CD8-positive, alpha-beta memory T cell (primary cell): Measurements from ENCODE around the gene EIF4A3. TPM values are rescaled to one million over a fixed set of nuclear protein-coding genes. Genes with fewer than 3 reads are reported as not detected.

Experiments
- CTCF ChIA-PET: fragments of 350-600 bp; sonication (Branson Sonifier 250); formaldehyde crosslinking; loops from one replicate; lab custom pipeline; 2021; ENCODE audit warnings: antibody characterized with exemption; lab: Charles Lee
- POLR2A ChIA-PET: fragments of 350-600 bp; sonication (Branson Sonifier 250); formaldehyde crosslinking; loops from one replicate; lab custom pipeline; 2021; ENCODE audit warnings: antibody characterized with exemption; lab: Charles Lee
- DNase-seq, 5 donors: peaks; one replicate each; pipeline versions ENCODE4 v3.0.0 to v3.0.0-alpha.2; 2020 to 2022; ENCODE audit warnings: mixed read lengths in 1 of 5
- H3K27ac ChIP-seq: one replicate; pipeline ENCODE4 v1.7.0; 2013; ENCODE audit warnings: low read depth, mild to moderate bottlenecking, low read length, moderate library complexity
- H3K27me3 ChIP-seq: 2 replicates; pipeline ENCODE4 v1.7.0; 2013; ENCODE audit warnings: low read length, mild to moderate bottlenecking; ENCODE audit not compliant: insufficient read depth, poor library complexity, severe bottlenecking
- H3K36me3 ChIP-seq: 2 replicates; pipeline ENCODE4 v1.7.0; 2013; ENCODE audit warnings: mild to moderate bottlenecking, low read length, moderate library complexity; ENCODE audit not compliant: insufficient read depth
- H3K4me1 ChIP-seq: 2 replicates; pipeline ENCODE4 v1.7.0; 2013; ENCODE audit warnings: mild to moderate bottlenecking, low read length, moderate library complexity; ENCODE audit not compliant: insufficient read depth
- H3K4me3 ChIP-seq: 2 replicates; pipeline ENCODE4 v1.7.0; 2013; ENCODE audit warnings: mild to moderate bottlenecking, low read length
- H3K9me3 ChIP-seq: 2 replicates; pipeline ENCODE4 v1.7.0; 2013; ENCODE audit warnings: mild to moderate bottlenecking, low read length
- H3K27ac Mint-ChIP-seq, 8 donors: one replicate each; pipeline ENCODE4 v1.8.0; 2020 to 2021; ENCODE audit warnings: mixed read lengths in 8 of 8, mild to moderate bottlenecking in 6 of 8, inconsistent platforms in 3 of 8, moderate library complexity in 3 of 8
- H3K27me3 Mint-ChIP-seq, 2 donors: one replicate each; pipeline ENCODE4 v1.8.0; 2020 to 2021; ENCODE audit warnings: mixed read lengths in 2 of 2, mild to moderate bottlenecking in 1 of 2, moderate library complexity in 1 of 2
- H3K36me3 Mint-ChIP-seq, 3 donors: one replicate each; pipeline ENCODE4 v1.8.0; 2020 to 2021; ENCODE audit warnings: mixed read lengths in 3 of 3, inconsistent platforms in 1 of 3, mild to moderate bottlenecking in 1 of 3
- H3K4me1 Mint-ChIP-seq, 3 donors: one replicate each; pipeline ENCODE4 v1.8.0; 2020 to 2021; ENCODE audit warnings: mixed read lengths in 3 of 3, inconsistent platforms in 1 of 3, mild to moderate bottlenecking in 1 of 3
- H3K4me3 Mint-ChIP-seq, 7 donors: one replicate each; pipeline ENCODE4 v1.8.0; 2020 to 2021; ENCODE audit warnings: mixed read lengths in 7 of 7, mild to moderate bottlenecking in 6 of 7, moderate library complexity in 4 of 7, inconsistent platforms in 2 of 7
- H3K9me3 Mint-ChIP-seq, 5 donors: one replicate each; pipeline ENCODE4 v1.8.0; 2020 to 2022; ENCODE audit warnings: mixed read lengths in 5 of 5, mild to moderate bottlenecking in 3 of 5, moderate library complexity in 2 of 5, inconsistent platforms in 1 of 5
- polyA plus RNA-seq: library from polyadenylated mRNA; unstranded; fragments of 300-500 nt; fragmentation: Illumina TruSeq; gene quantifications from one replicate; pipeline ENCODE4 v1.2.3, GENCODE V29; 2021
- total RNA-seq, 2 experiments: library from RNA; stranded (reverse); gene quantifications; one replicate each; pipeline ENCODE4 v1.2.3, GENCODE V29; 2021

The EIF4A3 gene
- total and polyA plus RNA-seq, 3 experiments from 2014 or later = 77.6 to 181 (median 174) TPM

DNA sequence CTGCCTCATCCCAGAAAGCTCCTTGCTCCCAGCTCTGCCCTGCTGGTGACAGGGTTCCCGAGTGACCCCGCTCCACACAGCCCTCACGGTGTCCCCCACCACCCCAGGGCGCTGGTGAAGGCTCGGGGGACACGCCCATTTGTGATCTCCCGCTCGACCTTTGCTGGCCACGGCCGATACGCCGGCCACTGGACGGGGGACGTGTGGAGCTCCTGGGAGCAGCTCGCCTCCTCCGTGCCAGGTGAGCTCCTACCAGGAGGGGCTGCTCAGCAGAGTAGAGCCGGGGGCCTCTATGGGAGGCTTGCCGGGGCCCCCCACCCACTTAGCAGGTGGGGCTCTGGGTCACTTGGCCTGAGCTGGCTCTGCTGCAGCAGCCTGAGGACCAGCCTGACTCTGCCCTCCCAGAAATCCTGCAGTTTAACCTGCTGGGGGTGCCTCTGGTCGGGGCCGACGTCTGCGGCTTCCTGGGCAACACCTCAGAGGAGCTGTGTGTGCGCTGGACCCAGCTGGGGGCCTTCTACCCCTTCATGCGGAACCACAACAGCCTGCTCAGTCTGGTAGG lies 34.4 kb downstream of the EIF4A3 start:
- ChIA-PET CTCF (no interaction called here), POLR2A (no interaction called here)
- Mint-ChIP-seq H3K27me3 (no peaks in the 10 kb centered on the region), H3K9me3 (peaks cover 0 to 3% (median 0%) of the 10 kb centered on the region in 5 donors), H3K4me1 (peaks cover 0 to 8% (median 0%) of the 10 kb centered on the region in 3 donors), H3K36me3 (peaks cover 0 to 5% (median 0%) of the 10 kb centered on the region in 3 donors), H3K4me3 (no peak overlapping the region), H3K27ac (no peak overlapping the region)
- Histone ChIP-seq H3K27ac (no peak overlapping the region), H3K4me1 (no peaks in the 10 kb centered on the region), H3K9me3 (no peaks in the 10 kb centered on the region), H3K36me3 (no peaks in the 10 kb centered on the region), H3K27me3 (no peaks in the 10 kb centered on the region), H3K4me3 (no peak overlapping the region)
- DNase-seq = no peak

DNA sequence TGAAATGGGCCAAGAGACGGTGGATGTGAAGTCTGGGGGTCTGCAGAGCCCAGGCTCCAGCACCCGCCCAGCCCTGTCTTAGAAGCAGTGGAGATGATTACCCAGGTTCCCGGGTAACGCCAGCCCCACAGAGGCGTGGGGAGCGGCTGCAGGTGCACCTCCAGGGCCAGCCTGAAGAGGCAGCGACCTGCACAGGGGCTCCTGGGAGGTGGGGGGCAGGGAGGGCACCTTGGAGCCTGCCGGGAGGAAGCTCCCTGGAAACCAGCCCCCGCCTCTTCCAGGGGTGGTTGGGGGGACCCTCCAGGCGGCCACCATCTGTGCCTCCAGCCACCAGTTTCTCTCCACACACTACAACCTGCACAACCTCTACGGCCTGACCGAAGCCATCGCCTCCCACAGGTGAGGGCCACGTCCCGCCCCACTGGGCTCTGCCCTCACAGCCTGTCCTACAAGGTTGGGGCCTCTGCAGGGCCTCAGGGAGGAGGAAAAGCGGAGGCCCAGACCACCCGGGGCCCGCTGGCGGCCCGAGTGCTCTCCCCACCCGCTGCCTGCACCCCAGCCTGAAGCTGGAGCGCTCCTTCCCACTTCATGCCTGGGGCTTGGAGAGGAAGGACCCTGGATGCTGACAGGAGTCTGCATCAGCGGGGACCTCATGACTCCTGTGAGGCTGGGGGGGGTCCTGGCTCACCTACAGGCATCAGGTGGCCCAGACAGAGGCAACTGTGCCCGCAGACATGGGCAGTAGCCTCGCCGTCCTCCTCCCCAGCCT lies 35.0 kb downstream of the EIF4A3 start:
- DNase-seq = no peak
- ChIA-PET CTCF (no interaction called here), POLR2A (no interaction called here)
- Histone ChIP-seq H3K4me3 (no peak overlapping the region), H3K27me3 (no peaks in the 10 kb centered on the region), H3K36me3 (no peaks in the 10 kb centered on the region), H3K4me1 (no peaks in the 10 kb centered on the region), H3K9me3 (no peaks in the 10 kb centered on the region), H3K27ac (no peak overlapping the region)
- H3K4me3 Mint-ChIP-seq = no peak overlapping the region
- peaks cover 0 to 5% (median 0%) of the 10 kb centered on the region in 3 donors for H3K36me3 Mint-ChIP-seq
- peaks cover 0 to 8% (median 0%) of the 10 kb centered on the region in 3 donors for H3K4me1 Mint-ChIP-seq
- peaks cover 0 to 3% (median 0%) of the 10 kb centered on the region in 5 donors for H3K9me3 Mint-ChIP-seq
- H3K27me3 Mint-ChIP-seq = no peaks in the 10 kb centered on the region
- H3K27ac Mint-ChIP-seq = peak overlapping the region in 1 of 8 donors; percentile 52

DNA sequence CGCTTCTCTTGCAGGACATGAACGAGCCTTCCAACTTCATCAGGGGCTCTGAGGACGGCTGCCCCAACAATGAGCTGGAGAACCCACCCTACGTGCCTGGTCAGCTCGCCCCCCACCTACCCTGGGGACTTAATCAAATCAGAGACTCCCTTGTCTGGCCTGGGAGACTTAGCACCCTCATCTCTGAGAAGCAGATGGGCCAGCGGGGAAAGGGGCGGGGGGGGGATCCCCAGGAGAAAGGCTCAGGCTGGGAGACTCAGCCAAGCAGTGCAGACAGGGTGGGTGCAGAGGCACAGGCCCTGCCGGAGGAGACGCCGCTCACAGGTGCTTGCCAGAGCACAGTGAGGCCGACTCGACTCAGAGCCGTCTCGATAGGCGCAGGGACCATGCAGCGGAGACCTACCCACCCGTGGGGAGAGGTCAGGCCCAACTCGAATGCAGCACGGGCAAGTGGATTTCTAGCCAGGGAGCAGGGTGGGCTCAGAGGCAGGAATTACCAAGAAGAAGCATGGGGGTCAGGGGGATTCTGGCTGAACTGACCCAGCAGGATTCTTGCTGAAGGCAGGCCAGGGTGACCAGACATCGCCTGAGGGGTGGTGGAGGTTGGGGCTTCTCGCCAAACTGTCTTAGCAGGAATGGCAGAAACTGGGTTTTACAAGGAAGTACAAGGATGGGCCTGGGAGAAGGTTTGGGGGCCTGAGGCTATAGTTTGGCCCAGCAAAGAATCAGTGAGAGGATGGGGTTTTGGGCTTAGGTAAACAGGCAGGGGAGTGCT lies 35.8 kb downstream of the EIF4A3 start:
- no peaks in the 10 kb centered on the region for H3K27me3 Mint-ChIP-seq
- ChIA-PET CTCF (interaction anchor here (2.7 kb wide), 1 partner anchor 10 kb away, joined by 13 read pairs; the partner anchor contains the start of gene GAA), POLR2A (no interaction called here)

DNA sequence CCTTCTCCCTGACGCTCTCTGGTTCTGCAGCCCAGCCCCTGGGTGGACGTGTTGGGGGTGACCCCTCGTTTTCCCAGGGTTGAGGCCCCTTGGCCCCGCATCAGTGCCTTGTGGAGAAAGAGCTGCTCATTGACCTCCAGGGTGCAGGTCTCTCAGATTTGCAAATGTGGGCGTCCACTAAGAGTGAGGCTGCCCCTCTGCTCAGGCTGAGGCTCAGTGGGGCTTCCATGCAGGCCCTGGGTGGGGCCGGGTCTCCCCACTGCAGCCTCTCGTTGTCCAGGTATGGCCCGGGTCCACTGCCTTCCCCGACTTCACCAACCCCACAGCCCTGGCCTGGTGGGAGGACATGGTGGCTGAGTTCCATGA lies 36.5 kb downstream of the EIF4A3 start:
- H3K27ac Mint-ChIP-seq = no peak overlapping the region
- POLR2A ChIA-PET = no interaction called here
- peaks cover 0 to 8% (median 0%) of the 10 kb centered on the region in 3 donors for H3K4me1 Mint-ChIP-seq

More for the DNA sequence above, 35.8 kb downstream of the EIF4A3 start:
- H3K4me1 ChIP-seq = no peaks in the 10 kb centered on the region
- no peak overlapping the region for H3K27ac ChIP-seq
- no peaks in the 10 kb centered on the region for H3K27me3 ChIP-seq
- no peaks in the 10 kb centered on the region for H3K9me3 ChIP-seq
- no peak for DNase-seq
- Mint-ChIP-seq H3K4me1 (peaks cover 0 to 8% (median 0%) of the 10 kb centered on the region in 3 donors), H3K9me3 (peaks cover 0 to 3% (median 0%) of the 10 kb centered on the region in 5 donors), H3K4me3 (no peak overlapping the region), H3K27ac (peak overlapping the region in 2 of 8 donors; percentile 52 to 95), H3K36me3 (peaks cover 0 to 7% (median under 1%) of the 10 kb centered on the region in 3 donors)
- no peak overlapping the region for H3K4me3 ChIP-seq
- no peaks in the 10 kb centered on the region for H3K36me3 ChIP-seq

DNA sequence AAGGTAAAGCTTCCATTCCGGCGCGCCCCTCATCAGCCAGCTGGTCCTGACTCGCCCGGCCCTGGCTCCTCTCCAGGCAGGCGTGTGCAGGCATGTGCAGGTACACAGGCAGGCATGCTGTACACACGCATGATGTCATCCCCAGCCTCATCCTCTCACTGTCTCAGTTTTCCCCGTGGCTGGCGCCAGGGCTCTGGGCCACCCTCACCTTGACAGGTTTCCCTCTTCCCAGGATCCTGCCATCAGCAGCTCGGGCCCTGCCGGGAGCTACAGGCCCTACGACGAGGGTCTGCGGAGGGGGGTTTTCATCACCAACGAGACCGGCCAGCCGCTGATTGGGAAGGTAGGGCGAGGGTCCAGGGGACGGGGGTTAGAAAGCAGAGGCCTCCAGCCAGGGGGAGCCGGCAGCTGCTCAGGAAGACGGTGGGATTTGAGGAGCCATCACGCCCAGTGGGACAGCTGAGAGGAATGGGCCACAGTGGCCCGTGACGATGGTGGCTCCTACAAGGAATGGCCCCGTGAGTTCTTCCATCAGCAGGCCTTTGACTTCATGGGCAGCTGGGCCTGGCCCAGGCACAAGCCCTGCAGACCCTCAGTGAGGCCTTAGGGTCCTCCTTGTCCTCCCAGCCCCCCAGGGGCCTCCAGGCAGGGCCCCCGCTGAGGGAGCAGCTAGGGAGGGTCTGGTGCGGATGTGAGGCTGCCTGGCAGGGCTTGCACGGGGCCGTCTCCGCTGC lies 37.0 kb downstream of the EIF4A3 start:
- Histone ChIP-seq H3K4me3 (no peak overlapping the region), H3K9me3 (no peaks in the 10 kb centered on the region), H3K27ac (no peak overlapping the region), H3K36me3 (no peaks in the 10 kb centered on the region), H3K27me3 (no peaks in the 10 kb centered on the region), H3K4me1 (no peaks in the 10 kb centered on the region)
- ChIA-PET CTCF (interaction anchor here (1.1 to 2.7 kb wide), 2 partner anchors 8 to 27 kb away, joined by 3 to 13 read pairs; partner anchors contain the start of gene GAA), POLR2A (no interaction called here)
- Mint-ChIP-seq H3K9me3 (no peaks in the 10 kb centered on the region), H3K27ac (no peak overlapping the region), H3K36me3 (peaks cover 0 to 13% (median 2%) of the 10 kb centered on the region in 3 donors), H3K4me1 (peaks cover 0 to 6% (median 0%) of the 10 kb centered on the region in 3 donors), H3K27me3 (no peaks in the 10 kb centered on the region), H3K4me3 (no peak overlapping the region)
- DNase-seq = no peak

More for the DNA sequence above, 36.5 kb downstream of the EIF4A3 start:
- Histone ChIP-seq H3K9me3 (no peaks in the 10 kb centered on the region), H3K27ac (no peak overlapping the region), H3K4me3 (no peak overlapping the region), H3K36me3 (no peaks in the 10 kb centered on the region), H3K4me1 (no peaks in the 10 kb centered on the region), H3K27me3 (no peaks in the 10 kb centered on the region)
- no peak for DNase-seq
- CTCF ChIA-PET = interaction anchor here (2.7 kb wide), 1 partner anchor 9 kb away, joined by 13 read pairs; the partner anchor contains the start of gene GAA
- Mint-ChIP-seq H3K4me3 (no peak overlapping the region), H3K36me3 (peaks cover 0 to 13% (median 2%) of the 10 kb centered on the region in 3 donors), H3K9me3 (peaks cover 0 to 3% (median 0%) of the 10 kb centered on the region in 5 donors), H3K27me3 (no peaks in the 10 kb centered on the region)

DNA sequence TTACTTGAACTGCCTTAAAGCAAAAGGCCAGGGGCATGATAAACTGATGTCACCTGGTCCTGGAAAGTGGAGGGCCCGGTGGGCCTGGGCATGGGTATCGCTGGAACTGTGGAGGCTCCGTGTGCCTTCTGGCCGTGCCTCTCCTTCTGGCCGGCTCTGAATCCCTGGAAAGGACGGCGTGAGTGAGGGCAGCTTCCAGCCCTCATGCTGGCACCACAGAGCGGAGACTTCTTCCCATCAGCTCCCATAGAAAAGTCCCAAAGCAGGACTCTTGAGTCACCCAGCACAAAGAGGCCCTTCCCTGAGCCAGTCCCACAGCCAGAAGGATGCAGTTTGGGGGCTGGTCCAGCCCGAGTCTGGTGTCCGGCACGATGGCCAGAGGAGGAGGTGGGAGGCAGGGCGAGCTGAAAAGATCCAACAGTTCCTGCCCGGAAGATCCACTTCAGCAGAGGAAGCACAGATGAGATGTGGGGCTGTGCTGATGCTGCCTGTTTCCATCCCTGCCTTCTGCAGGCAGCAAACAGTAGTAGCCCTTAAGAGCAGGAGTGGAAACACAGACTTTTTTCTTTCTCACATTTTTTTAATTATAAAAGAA lies 37.8 kb downstream of the EIF4A3 start:
- Mint-ChIP-seq H3K9me3 (no peaks in the 10 kb centered on the region), H3K4me3 (no peak overlapping the region), H3K4me1 (no peaks in the 10 kb centered on the region), H3K36me3 (peaks cover 0 to 13% (median 2%) of the 10 kb centered on the region in 3 donors), H3K27ac (no peak overlapping the region), H3K27me3 (no peaks in the 10 kb centered on the region)
- Histone ChIP-seq H3K9me3 (no peaks in the 10 kb centered on the region), H3K4me3 (no peak overlapping the region), H3K27ac (no peak overlapping the region), H3K27me3 (no peaks in the 10 kb centered on the region), H3K36me3 (no peaks in the 10 kb centered on the region), H3K4me1 (no peaks in the 10 kb centered on the region)
- ChIA-PET CTCF (interaction anchor here (1.1 to 2.7 kb wide), 2 partner anchors 8 to 26 kb away, joined by 3 to 13 read pairs; partner anchors contain the start of gene GAA), POLR2A (no interaction called here)
- DNase-seq = no peak
